Ishikawa (cell line): ENCODE measurements around the gene TXNL1.

Experiments
- CEBPB ChIP-seq: IDR thresholded peaks from 2 replicates; pipeline ENCODE4 v1.6.1; 2012
- CREB1 ChIP-seq: IDR thresholded peaks from 2 replicates; pipeline ENCODE4 v1.6.1; 2012; ENCODE audit warnings: low read depth
- EGR1 ChIP-seq: IDR thresholded peaks from 2 replicates; pipeline ENCODE4 v1.6.1; 2012
- EP300 ChIP-seq: IDR thresholded peaks from 2 replicates; pipeline ENCODE4 v1.6.1; 2012; ENCODE audit warnings: borderline replicate concordance
- FOXM1 ChIP-seq: IDR thresholded peaks from 2 replicates; pipeline ENCODE4 v1.6.1; 2012; ENCODE audit warnings: low read depth, borderline replicate concordance
- MAX ChIP-seq: IDR thresholded peaks from 2 replicates; pipeline ENCODE4 v1.6.1; 2012
- NFIC ChIP-seq: IDR thresholded peaks from 2 replicates; pipeline ENCODE4 v1.6.1; 2012
- RAD21 ChIP-seq: IDR thresholded peaks from 2 replicates; pipeline ENCODE4 v1.6.1; 2012; ENCODE audit warnings: low read depth
- TAF1 ChIP-seq: IDR thresholded peaks from 2 replicates; pipeline ENCODE4 v1.6.1; 2012; ENCODE audit warnings: low read depth, mild to moderate bottlenecking
- TCF12 ChIP-seq: IDR thresholded peaks from 2 replicates; pipeline ENCODE4 v1.6.1; 2012; ENCODE audit warnings: low read depth
- TEAD4 ChIP-seq: IDR thresholded peaks from 2 replicates; pipeline ENCODE4 v1.6.1; 2012
- USF1 ChIP-seq: IDR thresholded peaks from 2 replicates; pipeline ENCODE4 v1.6.1; 2012
- YY1 ChIP-seq: IDR thresholded peaks from 2 replicates; pipeline ENCODE4 v1.6.1; 2012; ENCODE audit warnings: low read depth
- TF ChIP-seq, protein P1 (sequence below): IDR thresholded peaks from 2 replicates; pipeline ENCODE4 v1.6.1; 2012; ENCODE audit warnings: low read depth, mild to moderate bottlenecking

DNA sequence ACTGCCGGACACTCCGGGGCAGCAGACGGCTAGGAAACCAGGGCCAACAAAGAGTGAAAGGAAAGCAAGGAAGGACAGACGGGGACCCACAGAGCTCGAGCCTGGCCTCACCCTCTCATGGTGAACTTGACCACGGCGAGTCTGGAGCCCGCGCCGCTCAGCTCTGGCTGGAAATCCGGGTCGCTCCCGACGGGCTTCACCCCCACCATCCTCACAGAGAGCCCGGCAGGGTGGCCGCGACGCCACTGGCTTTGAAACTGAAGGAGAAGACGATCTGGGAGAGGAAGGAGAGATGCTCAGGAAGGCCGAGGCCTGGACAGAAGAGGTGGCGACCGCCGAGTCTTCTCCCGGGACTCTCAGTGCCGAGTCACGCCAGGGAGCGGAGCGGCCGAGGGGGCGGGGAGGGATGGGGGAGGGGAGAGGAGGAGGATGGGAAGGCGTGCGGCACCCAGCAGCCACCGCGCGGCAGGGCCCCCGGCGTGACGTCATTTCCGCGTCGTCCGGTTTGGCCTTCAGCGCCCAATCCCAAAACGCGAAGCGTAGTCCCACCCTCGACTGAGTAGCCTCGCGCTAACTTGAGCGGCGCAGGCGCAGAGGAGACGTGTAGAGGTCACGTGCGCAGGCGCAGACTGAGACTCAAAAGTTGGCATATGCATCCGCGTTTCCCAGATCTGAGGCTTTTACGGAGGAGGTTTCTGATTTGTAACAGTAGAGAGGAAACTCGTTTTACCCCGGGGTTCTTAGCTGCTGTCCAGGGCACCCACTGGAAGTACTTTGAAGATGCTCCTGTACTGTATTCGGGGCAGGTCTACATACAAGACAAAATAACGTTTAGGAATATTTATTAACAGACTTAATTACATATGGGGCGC is at the start of gene TXNL1:
- TF ChIP-seq, protein P1, sequence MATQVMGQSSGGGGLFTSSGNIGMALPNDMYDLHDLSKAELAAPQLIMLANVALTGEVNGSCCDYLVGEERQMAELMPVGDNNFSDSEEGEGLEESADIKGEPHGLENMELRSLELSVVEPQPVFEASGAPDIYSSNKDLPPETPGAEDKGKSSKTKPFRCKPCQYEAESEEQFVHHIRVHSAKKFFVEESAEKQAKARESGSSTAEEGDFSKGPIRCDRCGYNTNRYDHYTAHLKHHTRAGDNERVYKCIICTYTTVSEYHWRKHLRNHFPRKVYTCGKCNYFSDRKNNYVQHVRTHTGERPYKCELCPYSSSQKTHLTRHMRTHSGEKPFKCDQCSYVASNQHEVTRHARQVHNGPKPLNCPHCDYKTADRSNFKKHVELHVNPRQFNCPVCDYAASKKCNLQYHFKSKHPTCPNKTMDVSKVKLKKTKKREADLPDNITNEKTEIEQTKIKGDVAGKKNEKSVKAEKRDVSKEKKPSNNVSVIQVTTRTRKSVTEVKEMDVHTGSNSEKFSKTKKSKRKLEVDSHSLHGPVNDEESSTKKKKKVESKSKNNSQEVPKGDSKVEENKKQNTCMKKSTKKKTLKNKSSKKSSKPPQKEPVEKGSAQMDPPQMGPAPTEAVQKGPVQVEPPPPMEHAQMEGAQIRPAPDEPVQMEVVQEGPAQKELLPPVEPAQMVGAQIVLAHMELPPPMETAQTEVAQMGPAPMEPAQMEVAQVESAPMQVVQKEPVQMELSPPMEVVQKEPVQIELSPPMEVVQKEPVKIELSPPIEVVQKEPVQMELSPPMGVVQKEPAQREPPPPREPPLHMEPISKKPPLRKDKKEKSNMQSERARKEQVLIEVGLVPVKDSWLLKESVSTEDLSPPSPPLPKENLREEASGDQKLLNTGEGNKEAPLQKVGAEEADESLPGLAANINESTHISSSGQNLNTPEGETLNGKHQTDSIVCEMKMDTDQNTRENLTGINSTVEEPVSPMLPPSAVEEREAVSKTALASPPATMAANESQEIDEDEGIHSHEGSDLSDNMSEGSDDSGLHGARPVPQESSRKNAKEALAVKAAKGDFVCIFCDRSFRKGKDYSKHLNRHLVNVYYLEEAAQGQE: no peak
- TF ChIP-seq CEBPB (no peak), MAX (peak; percentile 74), YY1 (0 out of 2 replicates have a peak, but pooled peaks have one; percentile 9), USF1 (peak; percentile 96), RAD21 (no peak), EP300 (no peak), TAF1 (peak; percentile 78), NFIC (0 out of 2 replicates have a peak, but pooled peaks have one; percentile 22), EGR1 (no peak), FOXM1 (peak; percentile 68; the same call in 1 of the 2 replicates), CREB1 (peak; percentile 88), TEAD4 (no peak), TCF12 (peak; percentile 76)
